GM23248 (cell line): ENCODE data around the gene LRRC30.

Experiments
- EZH2 ChIP-seq: fragments of 200-600 bp; sonication (generic); IDR thresholded peaks from 2 replicates; pipeline ENCODE4 v1.6.1; 2018; ENCODE audit warnings: antibody characterized with exemption, mild to moderate bottlenecking; ENCODE audit not compliant: insufficient read depth, poor library complexity, severe bottlenecking
- EZH2phosphoT487 ChIP-seq: fragments of 200-600 bp; sonication (generic); IDR thresholded peaks from 2 replicates; pipeline ENCODE4 v1.6.1; 2018; ENCODE audit warnings: antibody characterized with exemption, moderate library complexity, mild to moderate bottlenecking, low read depth; ENCODE audit not compliant: insufficient read depth

GRCh38 chr18:7197854-7198253 is 33.0 kb upstream of the LRRC30 start:
- TF ChIP-seq EZH2 = no peak
- no peak for TF ChIP-seq EZH2phosphoT487
